HG03139 (cell line): ENCODE results near the gene ZFYVE1.
"Not testable (repeated sequence)": the region's sequence is repeated elsewhere in the genome, so short reads cannot be mapped to it uniquely, and the experiment has no call there.

Source experiments
- ATAC-seq: cut with Tn5 transposase; IDR thresholded peaks from one replicate; pipeline ENCODE4 v1.9.1; 2021; ENCODE audit not compliant: unreplicated experiment

Gene ZFYVE1, protein sequence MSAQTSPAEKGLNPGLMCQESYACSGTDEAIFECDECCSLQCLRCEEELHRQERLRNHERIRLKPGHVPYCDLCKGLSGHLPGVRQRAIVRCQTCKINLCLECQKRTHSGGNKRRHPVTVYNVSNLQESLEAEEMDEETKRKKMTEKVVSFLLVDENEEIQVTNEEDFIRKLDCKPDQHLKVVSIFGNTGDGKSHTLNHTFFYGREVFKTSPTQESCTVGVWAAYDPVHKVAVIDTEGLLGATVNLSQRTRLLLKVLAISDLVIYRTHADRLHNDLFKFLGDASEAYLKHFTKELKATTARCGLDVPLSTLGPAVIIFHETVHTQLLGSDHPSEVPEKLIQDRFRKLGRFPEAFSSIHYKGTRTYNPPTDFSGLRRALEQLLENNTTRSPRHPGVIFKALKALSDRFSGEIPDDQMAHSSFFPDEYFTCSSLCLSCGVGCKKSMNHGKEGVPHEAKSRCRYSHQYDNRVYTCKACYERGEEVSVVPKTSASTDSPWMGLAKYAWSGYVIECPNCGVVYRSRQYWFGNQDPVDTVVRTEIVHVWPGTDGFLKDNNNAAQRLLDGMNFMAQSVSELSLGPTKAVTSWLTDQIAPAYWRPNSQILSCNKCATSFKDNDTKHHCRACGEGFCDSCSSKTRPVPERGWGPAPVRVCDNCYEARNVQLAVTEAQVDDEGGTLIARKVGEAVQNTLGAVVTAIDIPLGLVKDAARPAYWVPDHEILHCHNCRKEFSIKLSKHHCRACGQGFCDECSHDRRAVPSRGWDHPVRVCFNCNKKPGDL

DNA sequence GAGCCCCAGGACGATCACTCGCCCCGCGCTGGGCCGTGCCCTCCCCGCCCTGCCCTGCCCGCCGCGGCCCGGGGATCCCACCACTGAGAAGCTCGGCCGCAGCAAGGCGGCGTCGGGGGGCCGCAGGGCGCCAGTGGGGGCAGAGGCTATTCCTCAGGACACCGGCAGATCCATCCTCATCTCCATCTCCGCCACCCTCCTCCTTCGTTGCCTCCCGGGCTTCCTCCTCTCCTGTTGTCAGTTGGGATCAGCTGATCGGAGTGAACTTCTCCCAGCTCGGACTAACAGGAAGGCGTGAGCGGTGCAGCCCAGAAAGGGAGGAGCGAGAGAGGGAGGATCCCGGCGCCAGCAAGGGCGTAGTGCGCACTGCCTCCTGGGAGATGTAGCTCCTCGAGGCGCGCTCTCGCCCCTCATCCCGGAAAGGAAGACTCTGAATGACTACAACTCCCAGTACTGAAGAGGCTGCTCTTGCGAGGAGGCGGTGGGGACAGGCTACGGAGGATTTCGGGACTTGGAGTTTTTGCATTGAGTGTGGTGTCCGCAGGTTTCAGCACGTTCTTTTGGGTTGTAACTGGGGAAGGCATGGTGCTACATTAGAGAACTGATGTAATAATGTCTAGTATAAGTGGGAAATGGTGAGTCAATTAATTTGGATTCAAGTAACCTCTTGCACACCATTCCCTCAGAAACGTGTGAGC, at the start of gene ZFYVE1:
Gene ZFYVE1, minus strand, starts transcription at position 262 of the 698 bp plus-strand sequence. CDS start 2,598 bp downstream, outside the sequence.
- peak; percentile 95 for ATAC-seq

DNA sequence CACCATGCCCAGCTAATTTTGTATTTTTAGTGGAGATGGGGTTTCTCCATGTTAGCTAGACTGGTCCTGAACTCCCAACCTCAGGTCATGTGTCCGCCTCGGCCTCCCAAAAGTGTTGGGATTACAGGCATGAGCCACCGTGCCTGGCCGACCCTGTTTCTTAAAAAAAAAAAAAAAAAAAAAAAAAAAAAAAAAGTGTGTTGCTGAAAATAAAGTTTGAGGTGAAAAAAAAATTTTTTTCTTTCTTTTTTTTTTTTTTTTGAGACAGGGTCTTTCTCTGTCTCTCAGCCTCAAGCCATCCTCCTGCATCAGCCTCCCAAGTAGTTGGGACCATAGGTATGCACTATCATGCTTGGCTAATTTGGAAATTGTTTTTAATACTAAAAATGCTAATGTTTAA, 42.7 kb upstream of the ZFYVE1 start:
- ATAC-seq = no peak

DNA sequence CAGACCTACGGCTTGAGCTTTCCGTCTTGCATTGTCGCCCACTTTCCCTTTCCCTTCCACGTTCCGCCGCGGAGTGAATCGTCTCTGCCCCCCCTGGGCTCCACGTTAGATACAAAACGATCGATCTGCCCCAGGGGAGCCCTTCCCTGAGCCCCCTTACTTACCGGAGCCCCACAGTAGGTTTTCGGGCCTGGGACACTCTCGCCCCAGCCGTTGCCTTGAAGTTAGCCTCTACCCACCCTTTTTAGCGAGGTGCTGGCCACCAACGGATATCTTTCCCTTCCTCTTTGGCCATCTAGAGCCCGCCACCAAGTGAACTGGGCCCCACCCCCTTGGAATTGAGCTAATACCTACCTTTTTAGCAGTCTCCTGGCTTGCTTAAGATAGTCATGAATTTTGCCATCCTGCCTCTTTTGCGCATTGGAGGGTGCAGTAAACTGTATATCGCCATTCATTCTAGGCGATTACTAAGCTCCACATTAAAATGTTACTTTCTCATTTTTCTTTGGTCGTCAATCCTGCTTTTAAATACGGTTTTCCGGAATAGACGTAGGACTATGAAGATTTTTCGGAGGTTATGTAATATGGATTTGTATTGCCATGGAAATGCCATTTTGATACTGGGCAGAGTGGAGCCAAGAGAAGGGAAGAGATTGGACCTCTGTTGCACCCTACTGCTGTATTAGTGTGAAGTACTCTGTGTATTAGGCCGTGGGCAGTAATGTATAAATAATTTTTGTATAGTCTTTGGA, 32.2 kb upstream of the ZFYVE1 start:
- ATAC-seq = peak; percentile 4

DNA sequence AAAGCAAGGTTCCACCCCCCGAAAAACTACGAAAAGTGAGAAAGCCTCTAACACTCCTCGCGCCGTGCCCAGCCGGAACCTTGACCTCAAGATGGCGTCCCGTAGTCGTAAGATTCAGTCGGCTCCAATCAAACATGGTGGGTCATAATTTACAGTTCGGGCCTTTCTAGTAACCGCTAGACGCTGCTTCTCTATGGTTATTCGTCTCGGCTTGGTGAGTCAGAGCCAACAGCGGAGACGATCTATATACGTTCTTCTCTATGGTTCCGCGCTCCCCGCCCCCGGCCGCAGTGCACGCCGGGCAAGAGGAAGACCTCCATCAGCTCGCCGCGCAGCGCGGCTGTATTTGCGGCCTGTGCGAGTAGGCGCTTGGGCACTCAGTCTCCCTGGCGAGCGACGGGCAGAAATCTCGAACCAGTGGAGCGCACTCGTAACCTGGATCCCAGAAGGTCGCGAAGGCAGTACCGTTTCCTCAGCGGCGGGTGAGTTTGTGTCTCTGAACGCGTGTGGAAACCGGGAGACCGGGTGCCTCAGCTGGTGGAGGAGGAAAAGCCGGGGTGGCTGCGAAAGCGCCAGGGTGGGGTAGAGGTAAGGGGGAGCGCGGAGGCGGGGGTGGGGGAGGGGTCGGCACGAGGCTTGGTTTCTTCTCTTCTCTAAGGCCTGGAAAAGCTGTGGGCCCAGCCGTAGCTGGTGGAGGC, 31.5 kb upstream of the ZFYVE1 start, which contains the start of gene RBM25:
Gene RBM25, plus strand, starts transcription at position 311 of the 698 bp plus-strand sequence. CDS start 13,108 bp downstream, outside the sequence.
- peak; percentile 97 for ATAC-seq

DNA sequence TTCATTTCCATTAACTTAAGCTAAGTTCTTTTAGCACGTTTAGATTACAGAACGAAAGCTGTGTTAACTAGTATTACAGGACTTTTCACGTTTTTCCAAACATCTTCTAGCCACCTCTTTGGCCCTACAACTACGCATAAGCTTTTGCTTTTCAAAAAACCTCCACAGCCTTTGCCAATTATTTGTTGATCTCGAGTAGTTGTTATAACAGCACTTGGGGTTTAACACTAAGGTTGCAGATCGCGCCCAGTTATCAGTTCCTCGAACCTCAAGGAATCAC, 31.0 kb upstream of the ZFYVE1 start:
- ATAC-seq = no peak

DNA sequence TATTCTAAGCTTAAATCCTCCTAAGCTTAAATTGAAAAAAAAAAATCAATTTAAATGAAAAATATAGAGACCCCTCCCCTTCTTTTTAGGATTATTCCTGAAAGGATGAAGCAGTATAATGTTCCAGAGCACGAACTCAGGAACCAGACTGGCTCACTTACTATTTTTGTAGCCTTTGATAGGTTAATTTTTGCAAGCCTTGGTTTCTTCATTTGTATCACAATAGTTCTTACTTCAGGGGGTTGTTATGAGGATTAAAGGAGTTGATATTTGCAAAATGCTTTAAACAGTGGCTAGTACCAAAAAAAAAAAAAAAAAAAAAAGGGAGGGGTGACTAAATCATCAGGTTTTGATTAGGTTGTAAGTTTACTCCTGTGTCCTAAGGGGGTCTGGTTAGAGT, 28.3 kb upstream of the ZFYVE1 start:
- no peak for ATAC-seq

DNA sequence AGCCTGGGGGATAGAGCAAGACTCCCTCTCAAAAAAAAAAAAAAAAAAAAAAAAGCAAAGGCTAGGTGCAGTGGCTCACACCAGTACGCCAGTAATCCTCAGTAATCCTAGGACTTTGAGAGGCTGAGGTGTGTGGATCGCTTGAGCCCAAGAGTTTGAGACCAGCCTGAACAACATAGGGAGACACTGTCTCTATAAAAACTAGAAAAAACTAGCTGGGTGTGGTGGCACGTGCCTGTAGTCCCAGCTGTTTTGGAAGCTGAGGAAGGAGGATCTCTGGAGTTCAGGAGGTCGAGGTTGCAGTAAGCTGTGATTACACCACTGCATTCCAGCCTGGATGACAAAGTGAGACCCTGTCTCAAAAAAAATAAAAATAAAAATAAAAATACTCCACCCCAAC, 22.5 kb upstream of the ZFYVE1 start:
- ATAC-seq = no peak

DNA sequence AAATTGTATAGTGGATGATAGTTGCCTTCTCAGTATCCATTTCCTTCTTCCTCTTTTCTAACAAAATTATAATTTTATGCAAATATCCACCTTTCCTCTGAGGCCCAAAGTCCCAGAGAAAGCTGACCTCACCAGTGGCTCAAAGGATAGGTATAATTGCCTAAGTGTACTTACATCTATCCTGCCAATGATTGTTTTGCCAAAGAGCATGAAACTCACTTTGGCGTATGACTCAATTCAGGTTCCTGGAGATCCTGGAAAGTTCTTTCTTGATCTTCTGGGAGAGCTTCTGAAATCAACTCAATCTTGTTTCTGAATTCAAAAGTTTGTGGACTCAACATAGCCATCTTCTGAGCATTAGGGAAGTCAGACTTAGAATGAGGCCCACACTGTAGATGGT, 20.9 kb upstream of the ZFYVE1 start:
- no peak for ATAC-seq

DNA sequence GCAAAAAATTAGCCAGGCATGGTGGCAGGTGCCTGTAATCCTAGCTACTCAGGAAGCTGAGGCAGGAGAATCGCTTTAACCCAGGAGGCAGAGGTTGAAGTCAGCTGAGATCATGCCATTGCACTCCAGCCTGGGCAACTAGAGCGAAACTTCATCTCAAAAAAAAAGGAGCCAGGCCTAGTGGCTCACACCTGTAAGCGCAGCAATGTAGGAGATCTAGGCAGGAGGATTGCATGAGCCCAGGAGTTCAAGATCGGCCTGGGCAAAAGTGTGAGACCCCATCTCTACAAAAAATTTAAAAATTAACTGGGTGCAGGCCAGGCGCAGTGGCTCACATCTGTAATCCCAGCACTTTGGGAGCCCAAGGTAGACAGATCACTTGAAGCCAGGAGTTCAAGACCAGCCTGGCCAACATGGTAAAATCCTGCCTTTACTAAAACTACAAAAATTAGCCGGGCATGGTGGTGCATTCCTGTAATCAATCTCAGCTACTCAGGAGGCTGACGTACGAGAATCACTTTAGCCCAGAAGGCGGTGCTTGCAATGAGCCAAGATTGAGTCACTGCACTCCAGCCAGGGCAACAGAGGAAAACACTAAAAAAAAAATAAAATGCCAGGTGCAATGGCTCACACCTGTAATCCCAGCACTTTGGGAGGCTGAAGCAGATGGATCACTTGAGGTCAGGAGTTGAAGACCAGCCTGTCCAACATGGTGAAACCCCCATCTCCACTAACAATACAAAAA, 10.0 kb upstream of the ZFYVE1 start:
- ATAC-seq = not testable (repeated sequence)

DNA sequence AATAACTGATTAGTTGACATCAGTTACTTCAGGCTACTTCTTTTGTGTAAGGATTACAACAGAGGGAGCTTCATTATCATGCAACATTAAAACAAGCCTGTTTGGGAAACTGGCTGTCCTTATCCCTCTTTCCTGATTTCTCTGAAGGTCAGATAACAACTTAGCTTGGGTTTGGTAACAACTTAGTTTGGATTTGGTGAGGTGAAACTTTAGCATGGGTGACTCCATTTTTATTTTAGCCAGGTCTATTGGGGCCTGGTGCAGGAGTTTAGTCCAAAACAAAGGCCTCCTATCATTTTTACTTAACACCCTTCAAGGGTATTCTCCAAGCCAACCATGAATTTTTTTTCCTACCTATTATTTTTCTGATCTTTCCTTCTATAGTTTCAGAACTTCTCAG, 1.1 kb upstream of the ZFYVE1 start:
- no peak for ATAC-seq

DNA sequence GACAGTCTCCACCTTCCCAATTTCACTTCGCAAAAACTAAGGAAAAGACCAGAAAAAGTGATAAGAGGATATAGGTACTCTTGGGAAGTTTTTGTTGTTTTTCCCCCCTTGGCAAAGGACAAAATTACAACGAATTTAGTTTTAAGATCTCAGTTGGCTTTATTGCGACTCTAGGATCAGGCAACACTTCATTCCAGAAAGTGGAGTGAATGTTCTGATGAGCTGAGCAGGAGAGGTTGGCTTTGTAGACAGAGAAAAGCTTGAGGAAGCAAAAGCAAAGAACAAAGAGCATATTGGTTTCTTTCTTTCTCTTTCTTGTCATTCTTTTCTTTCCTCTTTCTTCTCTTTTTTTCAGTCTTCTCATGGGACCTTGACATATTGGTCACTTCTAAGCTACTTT, 640 bp upstream of the ZFYVE1 start:
- no peak for ATAC-seq

DNA sequence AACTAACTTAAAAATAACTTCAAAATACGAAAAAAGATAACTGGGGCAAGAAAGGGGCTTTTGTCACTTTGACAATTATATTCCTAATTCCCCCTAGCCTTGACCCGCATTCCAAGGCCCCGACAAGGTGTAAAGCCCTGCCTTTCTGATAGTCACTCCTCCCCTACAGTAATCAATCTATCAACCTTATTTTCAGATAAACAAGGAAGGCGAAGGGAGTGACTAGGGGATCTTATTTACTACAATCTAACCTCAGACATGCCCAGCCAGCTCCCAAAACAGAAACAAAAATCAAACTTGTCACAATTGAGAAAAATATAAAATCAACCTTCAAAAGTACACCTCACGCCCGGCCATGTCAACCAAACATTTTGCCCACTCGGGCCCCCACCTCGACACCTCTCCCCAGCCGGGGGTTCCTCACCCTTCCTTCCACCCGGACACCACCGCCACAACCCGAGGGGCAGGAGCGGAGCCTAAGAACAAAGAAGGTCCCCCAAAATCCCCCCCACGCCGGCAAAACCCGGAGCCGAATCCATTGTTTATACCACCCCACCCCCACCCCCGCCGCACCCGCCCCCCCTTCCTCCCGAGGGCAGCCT, 562 bp downstream of the ZFYVE1 start:
- no peak for ATAC-seq

DNA sequence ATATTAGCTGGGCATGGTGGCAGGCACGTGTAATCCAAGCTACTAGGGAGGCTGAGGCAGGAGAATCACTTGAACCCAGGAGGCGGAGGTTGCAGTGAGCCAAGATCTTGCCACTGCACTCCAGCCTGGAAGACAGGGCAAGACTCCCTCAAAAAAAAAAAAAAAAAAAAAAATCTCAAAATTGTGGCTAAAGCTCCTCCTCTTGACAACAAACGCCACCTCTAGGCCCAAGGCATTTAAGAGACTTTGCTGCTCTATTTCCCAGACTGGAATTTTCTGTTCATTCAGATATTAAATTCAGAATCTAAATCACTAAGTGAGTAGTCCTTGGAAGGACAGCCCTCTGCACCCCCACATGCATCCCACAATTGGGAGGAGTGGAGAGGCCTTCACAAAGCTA, 1.4 kb downstream of the ZFYVE1 start:
- no peak for ATAC-seq

DNA sequence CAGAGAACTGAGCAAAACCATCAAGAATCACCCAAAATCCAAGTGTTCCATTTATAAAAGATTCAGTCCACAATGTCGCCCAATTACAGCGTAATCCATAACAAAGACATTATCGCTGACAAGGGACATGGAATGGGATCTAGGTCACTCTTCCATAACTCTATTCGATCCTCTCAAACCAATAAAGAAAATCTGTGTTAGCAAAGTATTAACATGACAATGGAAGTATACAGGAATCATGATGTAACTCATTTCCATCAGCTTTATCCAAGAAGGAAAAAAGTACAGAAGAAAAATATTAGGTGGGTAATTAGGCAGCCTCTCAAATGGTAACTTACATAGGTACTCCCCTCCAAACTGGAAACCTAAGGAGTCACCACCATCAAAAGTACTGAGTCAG, 4.9 kb downstream of the ZFYVE1 start:
- no peak for ATAC-seq

DNA sequence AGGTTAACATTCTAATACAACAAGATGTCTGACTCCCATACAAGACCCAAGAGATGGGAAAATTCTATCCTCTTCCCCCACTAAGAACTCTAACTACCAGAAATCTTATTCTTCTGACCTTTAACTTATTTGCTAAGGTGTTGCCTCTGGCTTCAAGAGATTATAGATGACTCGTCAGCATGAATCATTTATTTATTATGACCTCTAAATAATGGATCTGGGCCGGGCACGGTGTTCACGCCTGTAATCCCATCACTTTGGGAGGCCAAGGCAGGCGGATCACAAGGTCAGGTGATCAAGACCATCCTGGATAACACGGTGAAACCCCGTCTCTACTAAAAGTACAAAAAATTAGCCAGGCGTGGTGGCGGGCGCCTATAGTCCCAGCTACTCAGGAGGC, 10.9 kb downstream of the ZFYVE1 start:
- not testable (repeated sequence) for ATAC-seq

DNA sequence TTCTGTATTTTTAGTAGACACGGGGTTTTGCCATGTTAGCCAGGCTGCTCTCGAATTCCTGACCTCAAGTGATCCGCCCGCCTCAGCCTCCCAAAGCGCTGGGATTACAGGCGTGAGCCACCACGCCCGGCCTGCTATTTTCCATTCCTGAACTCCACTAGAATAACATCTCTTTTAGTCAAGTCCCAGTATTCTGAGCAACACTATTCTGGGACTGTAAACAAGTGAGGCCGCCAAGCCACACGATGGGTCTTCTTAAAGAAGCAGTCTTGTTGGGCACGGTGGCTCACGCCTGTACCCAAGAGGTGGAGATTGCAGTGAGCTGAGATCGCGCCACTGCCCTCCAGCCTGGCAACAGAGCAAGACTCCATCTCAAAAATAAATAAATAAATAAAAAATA, 11.4 kb downstream of the ZFYVE1 start:
- not testable (repeated sequence) for ATAC-seq

DNA sequence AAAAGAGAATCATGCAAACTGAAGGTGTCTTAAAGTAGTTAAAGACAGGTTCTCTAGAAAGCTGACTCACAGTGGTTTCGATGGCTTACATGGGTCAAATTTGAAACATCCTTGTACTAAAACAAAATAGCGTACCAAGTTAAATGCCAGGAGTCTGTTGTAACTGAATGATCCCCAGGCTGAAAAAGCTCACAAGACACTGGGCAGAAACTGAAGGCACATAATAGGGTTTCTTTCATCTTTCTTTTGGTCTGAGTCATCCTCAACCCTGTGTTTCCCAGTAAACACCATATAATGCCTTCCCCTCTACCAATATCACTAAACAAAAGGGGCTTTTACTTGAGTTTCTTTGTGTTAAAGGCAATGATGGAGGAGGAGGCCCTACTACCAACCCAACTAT, 12.8 kb downstream of the ZFYVE1 start:
- ATAC-seq = no peak

DNA sequence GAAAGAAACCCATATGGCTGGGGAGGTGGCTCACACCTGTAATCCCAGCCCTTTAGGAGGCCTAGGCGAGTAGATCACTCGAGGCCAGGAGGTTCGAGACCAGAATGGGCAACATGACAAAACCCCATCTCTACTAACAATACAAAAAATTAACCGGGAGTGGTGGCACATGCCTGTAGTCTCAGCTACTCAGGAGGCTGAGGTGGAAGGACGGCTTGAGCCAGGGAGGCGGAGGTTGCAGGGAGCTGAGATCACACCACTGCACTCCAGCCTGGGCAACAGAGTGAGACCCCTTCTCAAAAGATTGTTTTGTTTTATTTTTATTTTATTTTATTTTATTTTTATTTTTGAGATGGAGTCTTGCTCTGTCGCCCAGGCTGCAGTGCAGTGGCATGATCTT, 15.7 kb downstream of the ZFYVE1 start:
- ATAC-seq = not testable (repeated sequence)

DNA sequence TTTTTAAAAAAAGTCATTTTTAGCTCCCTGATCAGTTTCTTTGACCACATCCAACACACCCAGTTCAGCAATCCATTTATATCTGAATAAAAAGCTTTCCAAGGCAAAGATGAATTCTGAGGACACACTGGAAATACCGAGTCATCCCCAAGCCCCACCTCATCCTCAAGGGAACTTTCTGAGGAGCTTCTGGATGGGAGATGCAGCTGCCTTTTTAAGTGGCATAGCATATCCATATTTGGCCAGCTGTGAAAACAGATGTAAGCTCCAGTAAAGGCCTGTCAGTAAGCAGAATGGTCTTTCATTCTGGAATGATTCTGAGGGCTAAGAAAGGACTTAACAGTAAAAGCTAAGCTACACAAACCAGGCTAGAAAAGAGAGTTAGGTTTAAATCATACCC, 18.4 kb downstream of the ZFYVE1 start:
- ATAC-seq = no peak
